Measurements from ENCODE around the gene TRIM75.

DNA sequence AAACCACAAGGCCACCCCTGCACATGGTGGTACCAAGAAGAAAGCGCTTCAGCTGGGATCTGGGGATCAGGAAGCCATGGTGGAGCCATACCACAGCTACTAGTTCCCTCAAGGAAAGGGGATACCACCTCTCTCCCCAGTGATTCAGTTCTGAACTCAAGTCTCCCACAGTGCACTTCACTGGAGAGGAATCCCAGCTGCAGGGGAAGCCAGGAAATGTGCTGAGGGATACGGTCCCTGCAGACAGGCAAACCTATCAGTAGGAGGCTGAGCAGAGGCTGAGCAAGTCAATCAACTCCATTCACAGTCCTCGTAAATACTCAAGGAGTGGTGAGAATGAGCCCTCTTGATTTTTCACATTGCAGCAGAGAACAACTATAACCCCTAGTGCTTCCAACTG lies 48.0 kb downstream of the TRIM75 start:
- TF ChIP-seq, protein P1, sequence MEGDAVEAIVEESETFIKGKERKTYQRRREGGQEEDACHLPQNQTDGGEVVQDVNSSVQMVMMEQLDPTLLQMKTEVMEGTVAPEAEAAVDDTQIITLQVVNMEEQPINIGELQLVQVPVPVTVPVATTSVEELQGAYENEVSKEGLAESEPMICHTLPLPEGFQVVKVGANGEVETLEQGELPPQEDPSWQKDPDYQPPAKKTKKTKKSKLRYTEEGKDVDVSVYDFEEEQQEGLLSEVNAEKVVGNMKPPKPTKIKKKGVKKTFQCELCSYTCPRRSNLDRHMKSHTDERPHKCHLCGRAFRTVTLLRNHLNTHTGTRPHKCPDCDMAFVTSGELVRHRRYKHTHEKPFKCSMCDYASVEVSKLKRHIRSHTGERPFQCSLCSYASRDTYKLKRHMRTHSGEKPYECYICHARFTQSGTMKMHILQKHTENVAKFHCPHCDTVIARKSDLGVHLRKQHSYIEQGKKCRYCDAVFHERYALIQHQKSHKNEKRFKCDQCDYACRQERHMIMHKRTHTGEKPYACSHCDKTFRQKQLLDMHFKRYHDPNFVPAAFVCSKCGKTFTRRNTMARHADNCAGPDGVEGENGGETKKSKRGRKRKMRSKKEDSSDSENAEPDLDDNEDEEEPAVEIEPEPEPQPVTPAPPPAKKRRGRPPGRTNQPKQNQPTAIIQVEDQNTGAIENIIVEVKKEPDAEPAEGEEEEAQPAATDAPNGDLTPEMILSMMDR (IDR thresholded peaks at IDR 0.05; ENCODE audit: insufficient read depth, low read depth, low read length) = no peak
- TF ChIP-seq EZH2 (IDR thresholded peaks at IDR 0.05; ENCODE audit: insufficient read depth, low read length) = no peak
